ENCODE measurements around the gene CXCL1.

Gene CXCL1

DNA sequence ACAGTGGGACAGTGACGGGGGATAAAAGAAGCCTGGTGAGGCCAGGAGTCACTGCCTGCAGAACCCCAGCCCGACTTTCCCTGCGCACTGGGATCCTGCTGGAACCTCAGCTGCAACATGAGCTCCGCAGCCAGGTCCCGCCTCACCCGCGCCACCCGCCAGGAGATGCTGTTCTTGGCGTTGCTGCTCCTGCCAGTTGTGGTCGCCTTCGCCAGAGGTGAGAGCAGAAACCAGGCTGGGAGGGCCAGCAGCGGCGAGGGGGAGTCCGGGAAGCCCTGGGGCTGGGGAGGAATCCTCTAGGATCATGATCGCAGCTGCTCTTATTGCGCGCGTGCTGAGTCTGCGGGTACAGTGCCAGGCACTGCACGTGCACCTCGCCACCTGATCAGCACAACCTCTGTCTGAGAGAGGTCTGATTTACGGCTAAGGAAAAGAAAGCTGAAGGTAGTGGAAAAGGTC lies 15.9 kb upstream of the CXCL1 start, which contains the start of gene PF4V1:
PF4V1 (plus strand) TSS at position 51 of the 459 bp plus-strand sequence; CDS start at position 118, 67 bp downstream.
- no peak for DNase-seq

DNA sequence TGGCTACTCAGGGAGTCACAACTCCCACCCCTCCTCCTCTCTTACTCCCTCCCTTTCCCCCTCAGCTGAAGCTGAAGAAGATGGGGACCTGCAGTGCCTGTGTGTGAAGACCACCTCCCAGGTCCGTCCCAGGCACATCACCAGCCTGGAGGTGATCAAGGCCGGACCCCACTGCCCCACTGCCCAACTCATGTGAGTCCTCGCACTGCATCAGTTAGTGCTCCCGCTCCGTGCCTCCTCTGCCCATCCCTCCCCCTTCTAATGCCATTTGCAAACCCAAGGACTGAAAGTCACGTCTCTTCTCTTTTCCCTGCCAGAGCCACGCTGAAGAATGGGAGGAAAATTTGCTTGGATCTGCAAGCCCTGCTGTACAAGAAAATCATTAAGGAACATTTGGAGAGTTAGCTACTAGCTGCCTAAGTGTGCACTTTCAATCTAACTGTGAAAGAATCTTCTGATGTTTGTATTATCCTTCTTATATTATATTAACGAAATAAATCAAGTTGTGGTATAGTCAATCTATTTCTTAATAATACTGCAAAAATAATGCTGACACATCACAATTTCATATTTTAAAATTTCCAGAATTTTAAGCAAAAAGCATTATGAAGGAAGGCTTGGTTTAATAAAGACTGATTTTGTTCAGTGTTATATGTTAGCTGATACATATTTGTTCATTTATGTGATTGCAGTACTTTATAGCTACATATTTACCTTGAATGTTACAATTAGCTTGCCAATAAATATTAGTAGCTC lies 15.3 kb upstream of the CXCL1 start:
- DNase-seq = no peak

DNA sequence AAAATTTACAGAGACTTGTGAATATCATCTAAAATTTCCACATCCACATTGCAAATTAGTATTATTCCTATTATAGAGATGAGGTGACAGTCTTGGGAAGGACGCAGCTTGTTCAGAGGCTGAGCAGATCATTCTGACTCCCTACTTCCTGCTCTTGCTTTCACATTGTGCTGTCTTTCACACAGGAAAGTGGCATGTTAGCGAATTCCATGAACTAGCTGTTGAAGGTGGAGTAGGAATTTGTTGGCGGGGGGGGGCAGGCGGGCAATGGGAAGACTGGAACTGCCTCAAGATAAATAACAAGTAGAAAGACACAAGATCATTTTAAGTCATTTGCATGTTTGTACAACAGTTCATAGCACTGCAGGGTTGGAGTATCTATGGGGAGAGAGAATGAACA lies 13.8 kb upstream of the CXCL1 start:
- peak; percentile 34 for DNase-seq

DNA sequence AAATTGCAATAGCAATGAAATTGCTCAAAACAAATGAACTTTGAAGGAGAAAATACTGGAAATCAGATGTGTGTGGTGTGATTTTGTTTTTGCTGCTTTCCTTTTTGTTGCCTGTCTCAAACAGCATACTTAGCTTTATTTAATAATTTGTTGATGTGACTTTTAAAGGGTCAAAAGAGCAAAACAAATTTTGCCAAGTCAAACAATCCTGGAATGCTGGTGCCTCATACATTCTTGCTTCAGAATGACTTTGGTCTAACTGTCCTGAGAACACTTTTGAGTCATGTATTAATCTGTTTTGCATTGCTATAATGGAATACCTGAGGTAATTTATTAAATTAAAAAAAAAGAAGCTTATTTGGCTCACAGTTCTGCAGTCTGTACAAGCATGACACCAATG lies 12.7 kb upstream of the CXCL1 start:
- no peak for DNase-seq

DNA sequence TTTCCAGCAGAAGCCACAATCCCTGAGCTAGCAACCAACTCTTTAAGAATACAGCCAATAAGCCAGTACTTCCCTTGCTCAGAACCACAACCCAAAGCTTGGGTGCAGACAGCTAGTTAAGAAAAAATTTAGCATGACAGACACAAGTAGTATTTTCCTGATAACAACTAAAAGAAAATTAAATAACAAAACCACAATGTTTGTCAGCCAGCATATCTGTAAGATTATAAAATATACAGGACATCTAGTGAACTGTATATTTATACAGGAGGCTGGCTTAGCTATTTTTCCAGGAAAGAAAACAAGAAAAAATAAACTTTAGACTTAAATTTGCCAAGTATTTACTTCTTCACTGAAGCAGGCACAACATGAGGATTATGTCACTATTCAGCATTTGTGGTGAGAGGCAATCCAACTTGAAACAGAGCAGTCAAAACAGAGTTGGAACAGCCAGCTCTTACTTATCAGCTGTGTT lies 9.5 kb upstream of the CXCL1 start:
- DNase-seq = no peak

DNA sequence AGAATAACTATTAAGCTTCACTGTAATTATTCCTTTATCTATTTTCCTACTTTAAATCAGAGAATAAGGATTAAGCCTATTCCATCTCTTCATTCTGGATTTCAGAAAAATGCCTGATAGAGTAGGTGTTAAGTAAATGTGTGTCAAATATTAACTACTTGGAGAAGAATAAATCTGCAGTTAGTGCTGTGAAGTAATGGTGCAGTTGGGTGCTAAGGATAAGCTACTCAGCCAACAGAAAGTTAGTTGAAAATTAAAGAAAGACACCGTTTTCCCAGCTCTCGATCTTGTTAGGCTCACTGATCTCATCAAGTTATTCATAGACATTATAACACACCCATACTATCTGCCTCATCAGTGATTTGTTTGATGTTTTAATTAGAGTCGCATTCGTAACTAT lies 9.0 kb upstream of the CXCL1 start:
- no peak for DNase-seq

DNA sequence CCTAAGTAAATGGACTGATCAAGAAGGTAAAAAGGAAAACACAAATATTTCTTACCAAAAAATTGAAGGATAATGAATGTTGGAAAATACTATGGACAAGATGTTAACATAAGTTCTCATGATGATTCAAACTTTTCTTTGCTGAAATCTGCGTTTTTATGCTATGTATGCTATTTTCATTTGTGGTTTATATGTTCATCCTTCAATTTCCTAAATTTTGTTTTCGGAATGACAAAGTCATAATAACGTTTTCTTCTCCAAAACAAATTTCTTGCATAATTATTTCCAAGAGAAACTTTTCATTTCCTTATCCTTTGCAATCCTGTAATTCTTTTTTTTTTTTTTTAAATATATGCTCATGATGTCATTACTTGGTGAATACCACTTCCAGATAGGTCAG lies 8.3 kb upstream of the CXCL1 start:
- no peak for DNase-seq

DNA sequence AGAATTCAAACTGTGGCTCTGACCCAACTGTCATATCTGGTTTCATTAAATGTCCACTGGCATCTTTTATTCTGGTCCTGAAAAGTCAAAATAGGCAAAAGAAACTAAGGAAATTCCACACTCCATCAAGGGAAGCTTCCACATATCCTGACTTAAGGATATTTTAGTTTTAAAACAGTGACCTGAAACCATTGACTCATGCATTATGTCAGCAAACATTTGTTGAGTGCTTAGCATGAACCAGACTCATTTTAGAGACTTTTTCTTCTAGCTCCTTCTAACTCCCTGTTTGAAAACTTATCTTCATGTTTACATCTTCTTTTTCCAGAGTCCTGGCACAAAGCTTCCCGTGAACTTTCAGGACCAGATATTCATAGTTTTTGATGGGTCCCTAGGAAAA lies 6.9 kb upstream of the CXCL1 start:
- DNase-seq = no peak

DNA sequence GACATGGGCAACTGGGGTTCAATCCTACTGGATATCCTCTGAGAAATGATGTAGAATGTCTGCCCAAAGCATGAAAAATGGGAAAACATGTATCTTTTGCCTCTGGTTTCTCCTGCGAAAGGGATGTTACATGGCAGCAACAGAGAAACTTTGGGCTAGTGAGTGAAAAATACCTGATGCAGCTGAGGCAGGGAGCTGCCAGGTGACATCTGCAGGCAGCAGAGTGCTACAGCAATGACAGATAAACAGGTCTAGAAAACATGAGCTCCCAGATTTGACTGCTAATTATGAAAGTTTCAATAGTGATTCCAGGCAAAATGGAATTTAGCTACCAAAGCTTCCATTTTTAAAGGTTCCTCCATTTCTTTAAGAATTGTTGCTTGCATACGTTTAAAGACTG lies 4.8 kb upstream of the CXCL1 start:
- DNase-seq = peak; percentile 19

DNA sequence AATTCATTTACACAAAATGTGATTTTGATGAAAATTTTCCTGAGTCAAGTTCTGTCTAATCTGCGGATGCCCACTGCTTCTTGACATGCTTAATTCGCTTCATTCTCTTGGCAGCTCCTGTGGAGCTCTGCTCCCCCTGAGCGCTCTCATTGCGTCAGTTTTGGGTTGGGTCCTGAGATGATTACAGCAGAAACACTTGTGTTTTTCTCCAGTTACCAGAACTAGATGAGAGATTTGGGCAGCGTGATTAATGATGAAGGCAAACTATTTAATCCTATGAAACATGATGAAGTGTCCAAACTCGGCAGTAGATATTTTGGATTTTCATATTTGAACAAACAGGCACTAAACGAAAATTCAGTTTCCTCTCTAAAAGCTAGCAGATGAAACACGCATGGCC lies 4.2 kb upstream of the CXCL1 start:
- DNase-seq = no peak

DNA sequence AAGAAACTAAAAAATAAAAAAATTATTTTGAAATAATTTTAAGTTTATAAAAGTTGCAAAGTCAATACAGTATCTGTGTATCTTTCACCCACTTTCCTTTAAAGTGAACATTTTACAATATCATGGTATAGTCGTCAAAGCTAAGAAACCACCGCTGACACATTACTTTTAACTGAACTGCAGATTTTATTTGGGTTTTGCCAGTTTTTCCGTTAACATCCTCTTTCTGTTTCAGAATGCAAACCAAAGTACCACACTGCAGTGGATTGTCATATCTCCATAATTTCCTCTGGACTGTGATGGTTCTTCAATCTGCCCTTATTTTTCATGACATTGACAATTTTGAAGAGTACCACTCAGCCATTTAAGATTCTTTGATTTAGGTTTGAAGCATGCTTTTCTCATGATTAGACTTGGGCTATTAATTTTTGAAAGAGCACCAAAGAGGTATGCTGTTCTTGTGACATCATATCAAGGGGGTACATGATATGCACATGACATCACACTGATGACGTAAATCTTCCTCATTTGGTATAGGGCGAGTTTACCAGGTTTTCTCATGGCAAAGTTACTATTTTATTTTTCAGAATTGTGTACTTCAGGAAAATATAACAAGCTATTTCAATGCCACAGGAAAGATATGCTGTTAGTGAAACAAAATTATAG lies 3.6 kb upstream of the CXCL1 start:
- no peak for DNase-seq

DNA sequence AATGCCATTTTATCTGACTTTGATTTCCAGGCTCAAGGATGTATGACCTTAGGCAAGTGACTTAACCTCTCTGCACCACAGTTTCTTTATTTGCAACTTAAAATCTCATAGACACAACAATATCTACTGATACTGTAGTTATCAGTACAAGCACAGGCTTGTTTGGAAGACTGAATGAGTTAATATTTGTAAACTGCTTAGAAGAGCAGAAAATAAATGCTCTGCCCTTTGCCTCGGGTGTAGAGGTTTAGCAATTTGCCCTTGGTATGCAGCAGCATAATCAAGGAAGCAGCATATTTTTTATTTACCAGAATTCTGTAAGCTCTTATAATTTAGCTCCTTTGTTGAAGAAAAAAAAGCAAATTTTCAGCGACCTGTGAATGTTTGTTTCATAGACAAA lies 2.9 kb upstream of the CXCL1 start:
- DNase-seq = no peak

DNA sequence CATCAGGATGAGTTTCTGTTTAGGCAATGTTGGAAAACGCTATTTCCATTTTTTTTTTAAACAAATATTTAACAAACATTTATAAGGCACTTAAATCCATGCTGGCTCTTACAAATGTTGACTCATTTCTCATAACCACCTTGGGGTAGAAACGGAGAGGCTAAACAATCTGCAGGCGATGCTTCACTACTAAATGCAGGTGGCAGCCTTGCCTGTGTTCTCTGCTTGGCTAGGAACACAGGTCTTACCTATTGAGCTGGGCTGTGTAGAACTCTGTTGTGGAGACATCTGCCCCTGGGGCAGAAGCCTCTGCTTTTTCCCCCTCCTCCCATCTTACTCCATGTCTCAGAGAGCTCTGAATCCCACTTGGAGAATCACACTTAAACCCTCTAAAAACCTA lies 1.4 kb upstream of the CXCL1 start:
- DNase-seq = peak; percentile 6

DNA sequence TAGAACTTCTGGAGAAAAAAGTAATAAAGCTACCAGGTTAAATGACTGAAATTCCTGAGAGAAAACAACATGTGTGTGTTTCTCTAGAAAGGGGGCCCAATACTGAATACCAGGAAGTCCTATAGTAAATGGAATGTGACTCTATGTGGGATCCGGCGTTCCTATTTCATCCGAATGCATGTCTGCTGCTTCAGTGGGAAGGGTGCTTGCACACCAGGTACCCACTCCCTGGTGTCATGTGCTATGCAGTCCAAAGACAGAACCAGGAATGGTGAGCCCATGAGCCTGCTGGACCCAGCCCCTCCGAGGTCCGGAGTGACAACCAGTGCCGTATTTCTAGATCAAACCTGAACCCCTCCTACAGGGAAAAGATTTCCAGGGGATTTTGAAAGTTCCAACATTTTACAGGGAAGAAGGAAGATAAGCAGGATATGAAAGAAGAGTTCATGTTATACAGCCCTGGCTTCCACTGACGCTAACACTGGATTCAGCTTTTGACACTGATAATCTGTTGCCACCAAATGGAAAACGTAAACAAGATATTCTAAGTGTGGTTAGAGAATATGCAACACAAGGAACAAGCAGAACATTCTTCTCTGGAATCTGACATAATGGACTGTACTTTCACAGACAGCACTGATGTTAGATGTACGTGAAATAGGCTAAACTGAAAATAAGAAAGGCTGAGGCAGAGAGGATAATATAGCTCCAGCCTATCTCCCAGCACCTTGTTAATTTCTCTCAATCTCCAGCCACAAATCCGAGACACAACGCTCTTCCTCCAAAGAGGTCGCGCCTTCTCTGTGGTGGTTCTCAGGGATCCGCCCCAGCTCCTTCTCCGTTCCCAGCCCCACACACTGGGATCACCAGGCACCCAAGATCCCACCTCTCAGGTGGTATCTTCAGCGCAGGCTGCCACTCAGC lies 725 bp upstream of the CXCL1 start:
- DNase-seq = peak; percentile 18

DNA sequence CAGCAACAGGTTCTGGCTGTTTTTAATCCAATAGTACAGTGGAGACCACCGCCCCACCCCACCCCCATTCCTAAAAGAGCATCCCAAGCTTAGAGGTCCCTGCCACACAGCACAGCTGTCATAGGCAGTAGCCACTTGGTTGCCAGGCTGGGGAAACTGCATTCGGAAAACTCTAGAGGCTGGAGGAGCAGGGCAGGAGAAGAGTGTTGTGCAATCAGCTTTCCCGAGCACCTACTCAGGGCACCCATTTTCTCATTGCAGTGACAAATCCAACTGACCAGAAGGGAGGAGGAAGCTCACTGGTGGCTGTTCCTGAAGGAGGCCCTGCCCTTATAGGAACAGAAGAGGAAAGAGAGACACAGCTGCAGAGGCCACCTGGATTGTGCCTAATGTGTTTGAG lies 1.1 kb downstream of the CXCL1 start:
- no peak for DNase-seq

DNA sequence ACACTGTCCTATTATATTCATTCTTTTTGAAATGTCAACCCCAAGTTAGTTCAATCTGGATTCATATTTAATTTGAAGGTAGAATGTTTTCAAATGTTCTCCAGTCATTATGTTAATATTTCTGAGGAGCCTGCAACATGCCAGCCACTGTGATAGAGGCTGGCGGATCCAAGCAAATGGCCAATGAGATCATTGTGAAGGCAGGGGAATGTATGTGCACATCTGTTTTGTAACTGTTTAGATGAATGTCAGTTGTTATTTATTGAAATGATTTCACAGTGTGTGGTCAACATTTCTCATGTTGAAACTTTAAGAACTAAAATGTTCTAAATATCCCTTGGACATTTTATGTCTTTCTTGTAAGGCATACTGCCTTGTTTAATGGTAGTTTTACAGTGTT lies 1.6 kb downstream of the CXCL1 start:
- no peak for DNase-seq

DNA sequence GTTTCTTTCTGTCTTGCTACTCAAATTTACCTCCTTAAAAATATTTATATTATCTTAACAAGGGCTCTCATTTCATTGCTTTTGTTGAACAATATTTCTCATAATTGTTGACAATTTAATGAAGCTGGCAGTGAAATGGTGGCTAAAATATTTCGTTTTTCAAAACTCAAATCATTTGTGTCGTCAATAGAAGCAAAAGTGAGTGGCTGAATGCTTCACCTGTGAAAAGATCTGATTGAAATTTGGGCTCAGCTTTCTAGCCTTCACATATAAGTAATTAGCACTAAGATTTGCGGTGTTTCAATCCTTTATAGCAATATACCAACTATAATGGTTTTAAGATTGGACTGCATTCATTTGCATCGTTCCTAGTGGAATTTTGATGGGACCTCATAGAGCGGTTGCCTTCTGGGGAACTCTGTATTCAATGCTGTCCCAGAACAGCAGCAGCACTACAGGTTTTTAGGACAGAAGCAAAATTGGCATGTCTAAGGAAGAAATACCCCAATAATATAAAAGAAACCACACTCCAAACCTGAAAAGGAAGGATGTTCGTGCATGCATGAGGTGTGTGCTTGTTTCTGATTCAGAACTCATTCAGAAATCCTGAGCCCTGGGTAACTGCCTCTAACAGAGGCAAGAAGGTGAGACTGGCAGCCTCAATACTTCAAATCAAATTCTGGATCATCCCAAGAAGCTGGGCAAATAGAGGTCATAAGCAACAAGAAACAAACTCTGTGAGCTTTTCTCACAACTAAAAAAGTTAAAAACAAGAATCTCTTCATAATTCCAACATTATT lies 2.5 kb downstream of the CXCL1 start:
- DNase-seq = no peak

DNA sequence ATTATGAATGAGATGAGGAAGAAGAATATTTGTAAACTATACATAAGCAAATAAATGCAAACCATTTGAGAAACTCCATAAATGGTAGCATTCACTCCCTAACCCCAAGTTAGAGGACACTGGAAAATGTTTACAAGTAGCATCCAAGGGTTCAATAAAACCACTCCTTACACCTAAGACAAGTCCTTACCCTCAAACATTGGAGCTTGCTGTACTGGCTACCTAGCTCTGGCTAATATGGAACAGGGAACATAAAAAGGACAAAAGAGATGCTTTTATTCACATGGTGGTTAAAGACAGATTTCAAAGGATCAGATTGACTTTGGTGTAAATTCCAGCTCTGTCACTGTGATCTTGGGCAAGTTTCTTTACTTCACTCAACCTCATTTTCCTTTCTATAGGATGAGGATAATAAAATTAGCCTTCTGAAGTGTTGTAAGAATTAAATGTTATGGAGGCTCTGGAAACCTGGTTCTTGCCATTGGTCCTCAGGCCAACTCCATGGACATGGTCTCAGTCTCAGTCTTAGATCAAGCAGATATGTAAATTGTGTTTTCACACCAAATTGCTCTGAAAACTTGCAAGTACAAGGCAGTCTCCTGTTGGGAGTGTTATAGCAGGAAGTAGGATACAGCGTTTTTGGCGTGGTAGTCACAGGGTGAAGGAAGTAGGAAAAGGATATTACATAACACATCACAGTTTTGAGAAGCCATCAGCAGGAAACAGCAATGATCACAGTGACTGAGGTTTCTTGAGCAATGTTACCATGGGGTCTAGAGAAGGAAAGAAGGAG lies 3.3 kb downstream of the CXCL1 start:
- no peak for DNase-seq

DNA sequence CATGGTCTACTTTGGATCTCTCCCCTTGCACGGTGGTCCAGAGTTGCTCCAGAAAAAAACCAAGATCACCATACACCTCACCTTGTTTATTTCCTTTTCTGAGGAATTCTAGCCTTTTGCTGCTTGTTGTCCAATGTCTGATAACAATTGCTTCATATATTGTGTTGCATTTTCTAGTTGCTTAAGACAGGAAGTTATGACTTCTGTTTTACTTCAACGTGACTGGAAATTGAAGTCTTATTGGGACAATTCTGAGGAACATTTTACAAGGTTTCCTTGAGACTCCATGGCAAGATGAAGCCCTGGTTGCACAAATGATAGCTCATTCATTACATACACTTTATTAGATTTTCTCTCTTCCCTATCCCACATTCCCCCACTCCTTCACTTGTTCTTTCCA lies 5.2 kb downstream of the CXCL1 start:
- DNase-seq = no peak

DNA sequence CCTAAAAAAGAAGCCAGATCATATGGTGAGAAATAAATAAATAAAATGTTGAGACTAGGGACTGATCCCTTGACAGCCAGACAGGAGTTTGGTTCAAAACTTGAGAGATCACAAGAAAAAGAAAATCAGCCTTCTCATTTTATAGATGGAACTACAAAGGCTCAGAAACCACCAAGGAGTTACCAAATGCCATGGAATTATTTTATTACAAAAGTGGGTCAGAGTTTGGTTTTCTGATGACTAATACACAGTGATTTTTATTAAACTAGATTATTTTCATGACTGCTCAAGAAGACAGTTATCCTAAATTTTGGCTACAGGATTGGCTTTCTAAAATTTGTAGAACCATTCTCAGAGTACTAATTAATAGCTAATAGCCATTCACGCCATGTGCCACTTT lies 6.2 kb downstream of the CXCL1 start:
- no peak for DNase-seq

DNA sequence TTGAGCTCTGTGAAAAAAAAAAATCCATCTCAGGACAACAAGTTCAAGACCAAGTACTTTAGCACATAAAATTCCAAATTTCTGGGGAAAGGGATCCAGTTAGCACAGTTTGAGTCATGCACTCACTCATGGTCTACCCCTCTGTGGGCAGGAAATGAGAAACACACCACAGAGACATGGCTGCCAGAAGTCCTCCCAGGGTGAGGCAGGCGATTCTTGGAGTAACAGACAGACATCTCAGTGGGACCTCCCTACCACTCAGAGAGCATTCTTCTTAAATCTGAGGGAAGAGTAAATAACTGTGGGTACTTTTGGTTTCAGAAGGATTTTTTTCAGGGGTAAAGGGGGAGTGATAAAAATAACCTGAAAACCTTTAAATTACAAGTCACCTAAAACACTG lies 14.1 kb downstream of the CXCL1 start:
- DNase-seq = no peak

Data from NCI-H82 (cell line).